ENCODE data around the gene TSHZ2.
"Not testable (repeated sequence)": the region's sequence is repeated elsewhere in the genome, so short reads cannot be mapped to it uniquely, and the experiment has no call there.

Gene TSHZ2

DNA sequence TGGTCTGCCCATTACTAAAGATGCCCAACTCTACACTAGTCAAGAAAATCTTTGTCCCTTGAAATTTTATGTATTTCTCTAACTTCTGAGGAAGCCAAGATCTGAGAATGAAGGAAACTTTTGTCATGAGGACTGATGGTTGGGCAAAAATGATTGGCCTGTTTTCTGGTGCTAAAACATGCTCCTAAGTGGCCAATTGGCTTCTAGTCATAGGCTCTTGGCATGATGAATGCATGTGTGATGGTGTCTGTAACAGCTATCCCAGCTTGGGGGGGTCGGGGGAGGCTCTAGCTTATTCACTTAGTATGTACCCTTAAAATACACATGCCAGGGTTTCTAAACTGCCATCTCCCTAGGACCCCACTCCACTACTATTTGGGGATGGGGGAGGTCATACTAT lies 392.9 kb downstream of the TSHZ2 start:
- no peak for DNase-seq

DNA sequence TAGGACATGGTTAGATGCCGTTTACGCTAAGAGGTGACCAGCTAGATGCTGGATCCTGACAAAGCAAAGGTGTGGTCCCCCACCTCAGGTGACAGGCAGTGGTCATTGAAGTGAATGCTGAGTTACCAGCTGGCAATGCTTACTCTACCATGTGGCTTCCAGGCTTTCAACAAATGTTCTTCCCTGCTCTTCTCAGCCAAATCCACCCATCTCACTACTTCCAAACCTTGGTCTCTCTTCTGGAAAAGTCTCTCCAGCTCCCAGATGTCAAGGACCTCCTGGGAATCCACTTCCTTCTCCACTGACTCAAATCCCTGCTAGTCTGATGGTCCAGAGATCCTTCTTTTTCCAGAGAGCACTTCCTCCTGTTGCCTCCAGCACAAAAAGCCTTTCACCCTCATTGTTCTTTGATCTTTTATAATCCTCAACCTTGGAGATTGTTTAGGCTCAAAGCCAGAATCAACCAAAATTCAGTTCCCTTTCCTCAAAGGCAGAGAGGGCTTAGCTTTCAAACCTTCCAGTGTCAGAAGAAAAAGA lies 393.4 kb downstream of the TSHZ2 start:
- DNase-seq = no peak

DNA sequence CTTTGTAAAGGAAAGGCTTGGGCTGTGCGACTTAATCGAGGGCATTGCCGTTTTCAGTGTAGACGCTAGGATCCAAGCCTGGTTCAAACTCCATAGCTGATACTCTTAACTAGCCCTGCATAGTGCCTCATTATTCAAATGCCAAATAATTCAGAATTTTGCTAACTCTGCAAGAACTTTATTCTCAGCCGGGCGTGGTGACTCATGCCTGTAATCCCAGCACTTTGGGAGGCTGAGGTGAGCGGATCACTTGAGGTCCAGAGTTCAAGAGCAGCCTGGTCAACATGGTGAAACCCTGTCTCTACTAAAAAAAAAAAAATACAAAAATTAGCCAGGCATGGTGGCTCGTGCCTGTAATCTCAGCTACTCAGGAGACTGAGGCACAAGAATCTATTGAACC lies 394.8 kb downstream of the TSHZ2 start:
- not testable (repeated sequence) for DNase-seq

DNA sequence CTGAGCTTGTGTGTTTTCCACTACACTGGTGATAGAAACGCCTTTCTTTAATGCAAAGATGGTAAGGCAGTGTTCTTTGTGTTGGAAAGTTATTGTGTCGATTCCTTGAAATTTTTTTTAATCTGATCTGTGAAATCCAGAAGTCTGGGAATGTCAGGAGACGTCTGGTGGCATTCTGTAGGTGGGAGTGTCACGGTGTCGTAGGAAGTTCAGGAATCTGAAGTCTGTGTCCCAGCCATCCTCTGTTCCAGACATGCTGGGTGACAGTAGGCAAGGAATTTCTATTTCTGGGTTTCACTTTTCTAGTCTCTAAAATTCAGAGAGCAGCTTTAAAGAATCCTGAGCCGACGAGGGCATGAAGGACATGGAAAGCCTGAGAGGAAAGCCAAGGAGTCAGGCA lies 397.7 kb downstream of the TSHZ2 start:
- DNase-seq = no peak

DNA sequence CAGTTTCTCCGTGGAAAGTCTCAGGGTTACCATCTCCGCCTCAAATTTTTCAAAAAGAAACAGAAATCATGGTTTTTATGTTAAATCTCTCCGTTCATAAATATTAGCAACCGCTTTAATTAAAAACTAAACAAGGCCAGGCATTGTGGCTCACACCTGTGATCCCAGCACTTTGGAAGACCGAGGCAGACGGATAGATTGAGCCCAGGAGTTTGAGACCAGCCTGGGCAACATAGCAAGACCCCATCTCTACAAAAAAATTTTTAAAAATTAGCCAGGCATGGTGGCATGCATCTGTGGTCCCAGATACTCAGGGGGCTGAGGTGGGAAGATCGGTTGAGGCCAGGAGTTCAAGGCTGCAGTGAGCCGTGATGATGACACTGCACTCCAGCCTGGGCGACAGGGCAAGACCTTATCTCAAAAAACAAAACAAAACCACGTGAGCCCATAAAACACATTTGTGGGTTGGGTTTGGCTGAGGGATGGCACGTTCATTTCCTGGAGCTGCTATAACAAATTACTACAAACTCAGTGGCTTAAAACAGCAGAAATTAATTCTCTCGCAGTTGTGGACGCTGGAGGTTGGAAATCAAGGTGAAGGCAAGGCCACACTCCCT lies 398.3 kb downstream of the TSHZ2 start:
- DNase-seq = no peak

DNA sequence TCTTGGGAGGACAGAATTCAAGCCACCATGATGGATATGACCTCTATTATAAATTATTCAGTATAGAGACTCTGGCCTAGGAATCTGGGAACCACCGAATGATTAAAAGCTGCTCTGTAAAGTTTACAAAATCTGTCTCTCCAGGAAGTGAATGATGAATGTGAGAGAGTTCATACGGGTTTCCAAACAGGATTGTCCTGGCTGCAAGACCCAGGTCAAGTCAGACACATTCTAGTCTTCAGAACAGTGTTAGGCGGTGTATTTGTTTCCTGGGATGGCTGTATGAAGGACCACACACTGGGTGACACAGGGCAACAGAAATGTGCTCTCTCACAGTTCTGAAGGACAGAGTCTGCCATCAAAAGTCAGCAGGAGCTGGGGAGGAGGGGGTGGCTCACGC lies 399.1 kb downstream of the TSHZ2 start:
- no peak for DNase-seq

DNA sequence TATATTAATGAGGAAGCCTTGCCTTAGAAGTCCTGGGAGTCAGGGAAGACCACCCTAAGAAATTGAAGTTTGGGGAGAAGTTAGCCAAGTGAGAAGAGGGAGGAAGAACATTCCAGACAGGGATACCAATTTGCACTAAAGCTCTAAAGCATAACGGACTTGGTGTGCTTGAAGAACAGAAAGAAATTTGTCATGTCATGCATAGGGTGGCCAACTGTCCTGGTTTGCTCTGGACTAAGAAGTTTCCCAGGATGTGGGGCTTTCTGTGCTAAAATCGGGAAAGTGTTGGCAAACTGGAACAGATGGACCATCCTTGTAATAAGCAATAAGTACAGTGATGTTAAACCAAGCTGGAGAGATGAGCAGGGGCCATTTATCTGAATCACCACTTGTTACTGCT lies 403.9 kb downstream of the TSHZ2 start:
- no peak for DNase-seq

DNA sequence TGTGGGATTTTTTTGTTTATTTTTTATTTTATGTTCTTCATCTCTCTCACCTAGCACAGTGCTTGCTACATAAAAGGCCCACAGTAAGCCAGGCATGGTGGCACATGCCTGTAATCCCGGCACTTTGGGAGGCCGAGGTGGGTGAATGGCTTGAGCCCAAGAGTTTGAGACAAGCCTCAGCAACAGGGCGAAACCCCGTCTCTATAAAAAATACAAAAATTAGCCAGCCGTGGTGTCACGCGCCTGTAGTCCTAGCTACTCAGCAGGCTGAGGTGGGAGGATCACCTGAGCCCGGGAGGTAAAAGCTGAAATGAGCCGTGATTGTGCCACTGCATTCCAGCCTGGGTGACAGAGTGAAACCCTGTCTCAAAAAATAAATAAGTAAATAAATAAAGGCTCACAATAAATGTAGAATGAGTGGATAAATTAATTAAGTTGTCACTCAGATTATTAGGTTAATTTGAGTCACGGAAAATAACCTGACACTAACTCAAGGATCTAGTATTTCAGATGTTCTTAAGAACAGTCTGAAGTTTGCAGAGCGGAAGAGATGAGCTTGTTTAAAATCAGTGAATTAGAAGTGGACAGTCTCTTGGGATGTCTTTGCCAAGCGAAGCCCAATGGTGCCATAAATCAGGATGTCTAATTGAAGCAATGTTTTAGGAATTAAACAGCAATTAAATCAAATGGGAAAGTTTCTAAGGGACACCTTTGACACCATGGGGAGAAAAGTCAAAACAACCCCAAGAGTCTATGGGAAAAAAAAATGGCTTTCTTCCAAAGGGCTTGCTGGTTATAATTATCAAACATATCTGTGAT lies 407.1 kb downstream of the TSHZ2 start:
- DNase-seq = no peak

DNA sequence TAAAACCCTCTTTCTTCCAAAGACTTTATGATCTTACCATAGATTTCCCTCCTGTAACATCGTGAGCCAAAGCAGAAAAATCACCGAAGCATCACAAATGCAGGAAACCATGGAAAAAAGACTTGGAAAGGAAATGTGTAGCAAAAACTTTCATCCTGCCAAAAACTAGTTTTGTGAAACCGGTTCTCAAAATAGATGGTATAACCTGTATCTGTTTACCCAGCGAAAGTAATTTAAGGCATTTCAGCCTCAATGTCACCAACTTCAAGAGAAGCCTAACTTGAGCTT lies 407.6 kb downstream of the TSHZ2 start:
- DNase-seq = no peak

DNA sequence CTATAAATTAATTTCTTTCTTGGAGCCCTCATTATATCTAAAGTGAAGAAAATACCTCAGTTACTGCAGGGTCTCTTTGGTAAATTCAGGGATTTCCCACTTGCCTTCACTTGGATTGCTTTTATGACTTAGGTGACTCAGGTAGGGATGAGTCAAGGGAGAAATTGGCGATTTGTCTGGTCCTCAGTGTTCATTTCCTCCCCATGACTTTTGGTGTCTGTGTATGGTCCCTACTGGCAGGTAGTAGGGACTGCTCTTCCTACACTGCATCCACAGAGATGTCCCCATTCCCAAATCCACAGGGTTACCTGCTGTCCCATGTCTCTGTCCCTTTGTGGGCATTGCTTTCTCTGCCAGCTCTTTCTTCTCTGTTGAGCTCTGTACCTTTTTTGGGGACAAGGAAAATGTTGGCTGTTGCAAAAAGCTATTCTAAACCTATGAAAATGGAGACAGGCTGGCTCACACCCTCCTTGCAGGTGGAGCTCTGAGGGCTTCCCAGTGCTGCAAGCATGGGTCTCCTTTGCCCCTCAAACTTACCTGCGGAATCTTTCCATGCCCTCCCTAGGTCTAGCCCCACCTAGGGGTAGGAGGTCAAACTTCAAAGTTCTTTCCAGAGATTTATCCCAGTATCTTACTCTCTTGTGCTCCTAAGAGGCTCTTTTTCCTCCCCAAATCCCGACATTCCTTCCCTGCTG lies 409.6 kb downstream of the TSHZ2 start:
- no peak for DNase-seq

DNA sequence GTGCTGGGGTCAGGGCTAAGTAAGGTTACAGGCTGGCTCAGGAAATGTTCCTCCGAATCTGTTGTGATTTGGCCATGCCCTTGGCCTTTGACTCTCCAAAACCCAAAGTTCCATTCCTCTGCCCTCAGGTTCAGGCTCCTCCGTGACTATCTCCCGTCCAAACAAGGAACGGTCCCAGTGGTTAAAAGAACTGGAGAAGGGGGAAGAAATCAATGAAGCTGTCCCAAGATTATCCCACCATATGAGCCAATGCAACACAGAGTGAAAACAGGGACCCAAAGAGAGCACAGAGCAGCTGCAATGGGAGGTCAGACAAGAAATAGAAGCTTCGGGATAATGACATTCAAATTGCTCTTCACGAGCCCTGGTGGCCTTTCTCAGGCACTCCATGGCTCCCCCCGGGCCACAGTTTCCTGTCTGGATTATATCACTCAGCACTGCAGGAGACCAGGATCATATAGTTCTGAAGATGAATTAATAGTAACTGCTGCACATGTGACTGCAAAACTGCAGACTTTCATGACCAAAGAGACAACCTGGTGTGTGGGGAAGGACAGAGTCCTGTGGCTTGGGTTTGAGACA lies 410.2 kb downstream of the TSHZ2 start:
- no peak for DNase-seq

DNA sequence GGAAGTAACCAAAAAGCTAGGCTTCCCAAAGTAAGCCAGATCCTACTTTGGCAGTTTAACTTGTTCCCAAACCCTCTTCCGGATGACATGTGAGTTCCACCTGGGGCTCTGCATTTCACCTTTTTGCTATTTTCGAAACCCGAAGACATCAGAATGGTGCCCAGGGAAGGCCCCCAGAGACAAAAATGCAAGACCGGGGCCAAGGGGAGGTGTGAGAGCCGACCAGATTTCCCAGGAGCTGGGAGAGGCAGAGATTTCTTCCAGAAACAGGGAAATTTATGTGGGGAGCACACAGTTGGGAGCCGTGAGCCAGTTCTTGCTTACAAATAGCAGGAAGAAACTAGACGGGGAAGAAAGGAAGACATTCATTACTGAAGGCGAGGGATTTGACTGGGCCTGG lies 411.8 kb downstream of the TSHZ2 start:
- DNase-seq = no peak

DNA sequence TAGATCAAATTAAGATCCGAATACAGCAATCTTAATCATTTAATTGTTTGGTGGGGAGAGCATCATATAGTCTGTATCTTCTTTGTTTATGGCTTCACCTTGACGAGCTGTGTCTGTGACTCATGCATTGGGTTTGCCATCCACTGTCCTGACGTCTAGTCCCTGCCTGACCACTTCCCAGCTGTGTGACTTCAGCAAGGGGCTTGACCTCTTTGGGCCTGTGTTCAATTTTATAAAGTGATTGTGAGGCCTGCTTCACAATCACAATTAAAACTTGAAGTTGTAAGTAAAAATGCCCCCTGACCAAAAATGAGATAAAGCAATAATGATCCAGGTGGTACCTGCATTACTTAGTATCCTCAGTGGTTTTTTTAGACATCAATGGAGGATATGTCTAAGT lies 412.2 kb downstream of the TSHZ2 start:
- DNase-seq = no peak

DNA sequence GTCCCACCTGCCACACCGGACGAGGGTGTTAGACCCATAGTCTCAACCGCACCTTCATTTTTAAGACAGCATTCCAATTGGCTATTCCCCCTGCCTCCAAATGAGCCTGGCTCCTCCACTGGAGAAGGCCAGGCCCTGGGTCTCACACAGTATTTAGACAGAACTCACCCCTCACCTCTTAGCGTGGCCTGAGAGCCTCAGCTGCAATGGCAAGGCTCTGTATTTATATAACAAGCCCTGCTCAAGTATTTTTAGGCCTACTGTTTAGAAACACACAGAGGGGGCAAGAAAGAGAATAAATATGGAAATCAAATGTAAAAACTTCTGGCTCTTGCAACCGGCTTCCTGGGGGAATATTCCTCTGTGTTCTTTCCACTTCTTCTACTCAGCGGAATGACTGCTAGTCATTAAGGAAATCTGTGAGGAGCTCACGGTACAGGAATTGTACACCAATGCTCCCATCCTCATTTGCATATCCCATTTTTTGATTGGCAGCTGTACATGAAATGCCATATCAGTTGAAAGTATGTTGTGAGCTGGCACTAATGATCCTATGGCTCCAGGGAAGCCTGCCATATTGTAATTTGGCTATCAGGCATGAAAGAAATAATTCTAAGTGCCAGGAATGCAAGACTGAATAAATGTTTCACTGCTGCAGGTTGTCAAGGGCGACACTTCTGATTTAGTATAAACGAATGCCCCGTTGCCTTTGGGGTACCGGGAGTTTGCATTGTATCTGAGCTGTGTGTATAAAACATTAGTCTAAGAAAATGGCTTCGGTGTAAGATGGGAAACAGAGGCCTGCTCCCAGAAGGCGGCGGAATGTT lies 414.0 kb downstream of the TSHZ2 start:
- no peak for DNase-seq

DNA sequence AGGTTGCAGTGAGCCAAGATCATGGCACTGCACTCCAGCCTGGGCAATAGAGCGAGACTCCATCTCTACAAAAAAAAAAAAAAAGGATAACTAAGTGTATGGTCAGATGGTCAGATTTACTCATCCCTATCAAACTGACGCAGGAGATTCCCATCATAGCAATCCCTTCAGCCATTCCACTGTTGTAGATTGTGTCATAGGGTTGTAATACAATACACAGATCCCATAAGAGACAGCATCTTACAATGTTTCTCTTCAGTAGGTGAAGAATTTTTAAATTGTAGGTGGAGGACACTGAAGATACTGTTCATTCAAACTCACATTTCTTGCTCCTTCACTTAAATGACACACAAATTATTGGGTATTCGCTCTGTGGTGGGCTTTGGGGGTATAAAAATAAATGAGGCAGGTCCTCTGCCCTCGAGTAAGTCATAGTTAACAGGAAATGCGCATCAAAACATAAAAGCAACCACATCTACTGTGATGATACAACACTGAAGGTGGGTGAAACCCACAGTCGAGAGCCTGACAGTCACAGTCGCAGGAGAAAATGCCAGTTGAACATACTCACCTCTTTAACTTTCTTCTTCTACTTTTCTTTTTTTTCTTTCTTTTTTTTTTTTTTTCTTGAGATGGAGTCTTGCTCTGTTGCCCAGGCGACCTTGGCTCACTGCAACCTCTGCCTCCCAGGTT lies 416.0 kb downstream of the TSHZ2 start:
- DNase-seq = no peak

DNA sequence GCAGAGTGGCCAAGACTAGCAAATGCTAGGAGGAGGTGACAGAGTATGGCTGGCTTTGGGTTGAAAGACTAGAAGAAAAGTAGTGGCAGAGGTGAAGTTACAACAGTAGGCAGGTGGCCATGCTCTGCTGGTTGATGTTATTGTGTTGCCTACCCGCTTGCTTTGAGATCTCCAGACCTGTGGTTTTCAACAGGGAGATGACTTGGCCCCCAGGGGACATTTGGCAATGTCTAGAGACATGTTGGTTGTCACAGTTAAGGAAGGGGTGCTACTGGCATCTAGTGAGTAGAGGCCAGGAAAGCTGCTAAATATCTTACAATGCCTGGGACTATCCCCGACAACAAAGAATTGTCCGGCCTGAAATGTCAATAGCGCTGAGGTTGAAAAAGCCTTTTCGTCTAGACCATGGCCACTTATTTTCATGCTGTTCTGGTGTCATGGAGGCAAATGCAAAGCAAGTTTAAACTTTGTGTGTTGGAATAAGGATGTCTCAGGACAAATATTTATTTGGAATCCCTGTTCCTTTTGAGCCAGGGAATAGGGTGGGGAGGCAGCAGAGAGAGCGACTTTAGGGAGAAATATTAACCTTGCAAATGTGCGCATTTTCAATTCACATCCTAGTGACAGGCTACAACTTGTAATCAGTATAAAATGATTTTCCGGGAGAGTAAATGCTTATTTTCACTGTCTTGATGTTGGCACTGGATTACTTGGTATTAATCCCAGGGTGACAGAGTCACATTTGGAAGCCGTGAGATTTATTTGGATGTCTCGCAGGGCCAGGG lies 417.6 kb downstream of the TSHZ2 start:
- DNase-seq = no peak

DNA sequence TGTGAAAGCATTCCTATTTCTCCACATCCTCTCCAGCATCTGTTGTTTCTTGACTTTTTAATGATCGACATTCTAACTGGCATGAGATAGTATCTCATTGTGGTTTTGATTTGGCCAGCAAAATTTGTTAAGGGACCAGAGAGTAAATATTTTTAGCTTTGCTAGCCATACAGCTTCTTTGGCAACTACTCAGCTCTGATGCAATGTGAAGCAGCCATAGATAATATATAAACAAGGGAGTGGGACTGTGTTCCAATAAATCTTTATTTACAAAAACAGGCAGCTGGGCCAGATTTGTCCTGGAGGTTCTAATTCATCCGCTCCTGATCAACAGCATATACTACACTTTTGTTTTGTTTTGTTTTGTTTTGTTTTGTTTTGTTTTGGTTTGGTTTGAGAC lies 418.6 kb downstream of the TSHZ2 start:
- no peak for DNase-seq

DNA sequence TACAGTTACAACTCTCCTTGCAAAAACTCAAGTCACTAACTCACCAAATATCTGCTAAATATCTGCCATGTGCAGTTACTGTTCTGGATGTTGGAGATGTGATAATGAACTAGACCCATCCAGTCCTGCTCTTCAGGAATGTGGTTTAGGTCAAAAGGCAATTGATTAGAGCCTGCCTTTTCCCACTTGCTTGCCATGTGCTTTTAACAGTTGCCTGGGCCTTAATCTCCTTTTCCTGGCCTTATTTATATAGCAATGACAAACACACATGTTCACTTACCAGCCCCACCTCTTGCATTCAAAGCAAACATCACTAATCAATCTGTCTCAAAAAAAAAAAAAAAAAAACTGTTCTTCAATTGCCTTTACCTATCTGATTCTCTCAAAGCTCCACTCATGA lies 422.3 kb downstream of the TSHZ2 start:
- DNase-seq = no peak

DNA sequence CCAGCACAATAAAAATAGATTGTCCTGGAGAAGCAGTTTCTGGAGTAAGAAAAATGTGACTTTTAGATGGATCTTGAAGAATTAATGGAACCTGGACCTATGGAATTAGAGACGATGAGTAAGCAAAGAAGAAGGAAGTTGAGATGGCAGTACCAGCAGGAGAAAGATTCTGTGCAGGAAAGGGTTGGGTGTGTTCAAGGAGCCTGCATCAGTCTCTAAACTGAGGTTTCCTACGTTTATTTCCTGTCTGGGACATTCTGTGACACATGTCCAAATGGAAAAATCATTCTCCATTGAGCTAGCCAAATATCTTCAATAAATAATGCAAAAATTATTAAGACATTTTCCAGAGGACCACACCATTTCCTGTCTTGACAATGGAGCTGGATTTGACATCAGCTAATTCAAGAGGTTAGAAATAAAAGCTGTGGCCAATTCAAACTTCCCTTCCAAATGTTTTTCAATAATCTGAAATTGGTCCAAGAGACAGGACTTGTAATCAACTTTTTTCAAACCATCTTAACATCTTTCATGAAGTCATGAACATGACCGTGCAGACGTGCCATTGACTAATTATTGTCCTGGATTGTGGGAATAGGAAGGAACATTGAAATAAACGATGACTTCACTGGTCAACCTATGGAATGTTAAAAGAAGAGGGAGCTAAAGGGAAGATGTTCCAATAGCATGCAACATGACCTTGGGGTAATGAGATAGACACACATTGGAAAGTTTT lies 423.2 kb downstream of the TSHZ2 start:
- DNase-seq = no peak

DNA sequence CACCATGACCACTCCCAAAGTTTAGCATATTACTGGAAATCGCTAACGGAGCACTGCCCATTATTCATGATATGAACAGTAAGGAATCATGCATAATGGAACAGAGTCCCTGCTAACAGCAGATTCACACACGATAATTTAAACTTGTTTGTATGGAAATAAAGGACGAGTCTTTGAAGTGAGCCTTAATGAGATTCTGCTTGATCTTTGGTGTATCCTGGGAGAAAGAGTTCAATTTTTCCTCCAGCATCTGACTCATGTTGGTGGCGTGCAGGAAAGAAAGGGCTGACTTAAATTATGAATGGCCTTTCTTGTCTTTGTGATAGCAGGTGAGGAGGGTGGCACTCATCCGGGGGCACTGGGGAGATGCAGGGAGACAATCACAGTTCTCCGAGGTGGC lies 426.9 kb downstream of the TSHZ2 start:
- DNase-seq = no peak

Data from HCEC 1CT (cell line).